Umbilical cord (tissue), 1 donor: ENCODE data around the gene LOC101059915.
"Not testable (repeated sequence)": the region's sequence is repeated elsewhere in the genome, so short reads cannot be mapped to it uniquely, and the experiment has no call there.

ENCODE experiments used
- DNase-seq: peaks from one replicate; pipeline ENCODE4 v3.0.0-alpha.2; 2015; ENCODE audit warnings: low spot score

LOC101059915 gene

DNA sequence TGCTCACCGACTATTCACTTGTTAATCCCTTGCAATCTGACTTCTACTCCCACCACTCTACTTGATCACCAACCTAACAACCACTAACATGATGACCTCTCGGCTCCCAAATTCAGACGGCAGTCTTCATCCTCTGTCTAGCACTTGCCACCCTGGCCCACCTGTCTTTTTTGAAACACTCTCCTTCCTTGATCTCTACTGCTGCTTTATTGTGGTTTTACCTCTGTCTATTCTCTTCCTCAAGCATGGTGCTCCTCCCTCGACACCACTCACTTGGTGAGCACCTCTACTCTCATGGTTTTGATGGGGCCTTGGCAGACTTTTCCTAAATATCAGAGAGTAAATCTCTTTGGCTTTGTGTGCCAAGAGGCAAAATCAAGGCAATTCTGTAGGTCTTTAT, 27.3 kb upstream of the LOC101059915 start:
- DNase-seq: no peak

DNA sequence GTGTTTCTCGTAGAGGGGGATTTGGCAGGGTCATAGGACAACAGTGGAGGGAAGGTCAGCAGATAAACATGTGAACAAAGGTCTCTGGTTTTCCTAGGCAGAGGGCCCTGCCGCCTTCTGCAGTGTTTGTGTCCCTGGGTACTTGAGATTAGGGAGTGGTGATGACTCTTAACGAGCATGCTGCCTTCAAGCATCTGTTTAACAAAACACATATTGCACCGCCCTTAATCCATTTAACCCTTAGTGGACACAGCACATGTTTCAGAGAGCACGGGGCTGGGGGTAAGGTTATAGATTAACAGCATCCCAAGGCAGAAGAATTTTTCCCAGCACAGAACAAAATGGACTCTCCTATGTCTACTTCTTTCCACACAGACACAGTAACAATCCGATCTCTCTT, 22.9 kb upstream of the LOC101059915 start:
- DNase-seq: not testable (repeated sequence)

DNA sequence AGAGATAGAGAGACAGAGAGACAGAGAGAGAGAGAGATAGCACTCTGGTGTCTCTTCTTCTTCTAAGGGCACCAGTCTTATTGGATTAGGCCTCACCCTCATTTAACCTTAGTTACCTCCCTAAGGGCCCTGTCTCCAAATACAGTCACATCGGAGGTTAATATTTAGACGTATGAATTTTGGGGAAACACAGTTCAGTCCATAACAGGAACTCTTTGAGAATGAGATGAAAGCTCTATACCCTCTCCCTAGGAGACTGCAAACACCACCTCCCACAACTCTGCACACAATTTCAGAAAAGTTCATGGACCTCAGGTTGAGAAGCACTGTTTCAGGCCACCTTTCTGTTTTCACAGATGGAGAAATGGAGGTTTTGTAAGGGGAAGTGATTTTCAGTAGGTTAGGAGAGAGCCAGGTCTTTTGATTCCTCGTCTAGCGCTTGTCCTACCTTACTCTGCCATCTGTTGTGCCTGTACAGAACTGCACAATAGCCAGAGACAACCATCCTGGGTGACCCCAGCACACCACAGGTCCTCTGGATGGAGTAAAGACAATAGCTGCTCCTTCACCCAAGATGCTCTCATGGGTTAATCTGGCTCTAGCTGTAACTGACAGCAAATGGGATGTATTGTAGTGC, 16.9 kb upstream of the LOC101059915 start:
- DNase-seq: no peak

DNA sequence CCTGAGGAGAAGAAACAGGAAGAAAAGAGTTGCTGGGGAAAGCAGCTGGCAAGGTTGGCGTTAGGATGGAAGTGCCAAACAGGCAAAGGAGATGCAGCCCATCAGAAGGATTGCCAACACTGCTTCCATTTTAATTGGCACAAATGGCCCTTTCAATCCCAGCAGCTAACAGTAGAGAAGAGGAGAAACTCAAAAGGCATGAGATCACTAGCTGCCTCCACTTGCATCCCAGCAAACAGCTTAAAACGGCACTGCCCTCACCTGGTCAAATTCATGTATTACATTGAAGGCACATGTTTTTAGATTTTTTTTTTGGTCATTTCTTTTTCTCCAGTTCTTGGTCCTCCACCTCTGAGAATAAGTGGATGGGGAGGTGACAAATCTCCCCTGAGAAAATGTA, 14.9 kb upstream of the LOC101059915 start:
- DNase-seq: peak; percentile 47

DNA sequence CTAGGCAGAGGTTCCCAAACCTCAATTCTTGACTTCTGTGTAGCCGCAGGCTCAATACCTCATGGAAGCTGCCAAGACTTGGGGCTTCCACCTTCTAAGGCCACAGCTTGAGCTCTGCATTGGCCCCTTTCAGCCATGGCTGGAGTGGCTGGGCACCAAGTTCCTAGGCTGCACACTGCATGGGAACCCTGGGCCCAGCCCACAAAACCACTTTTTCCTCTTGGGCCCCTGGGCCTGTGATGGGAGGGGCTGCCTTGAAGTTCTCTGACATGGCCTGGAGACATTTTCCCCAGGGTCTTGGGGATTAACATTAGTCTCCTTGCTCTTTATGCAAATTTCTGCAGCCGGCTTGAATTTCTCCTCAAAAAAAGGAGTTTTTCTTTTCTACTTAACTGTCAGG, 14.0 kb upstream of the LOC101059915 start:
- no peak for DNase-seq

DNA sequence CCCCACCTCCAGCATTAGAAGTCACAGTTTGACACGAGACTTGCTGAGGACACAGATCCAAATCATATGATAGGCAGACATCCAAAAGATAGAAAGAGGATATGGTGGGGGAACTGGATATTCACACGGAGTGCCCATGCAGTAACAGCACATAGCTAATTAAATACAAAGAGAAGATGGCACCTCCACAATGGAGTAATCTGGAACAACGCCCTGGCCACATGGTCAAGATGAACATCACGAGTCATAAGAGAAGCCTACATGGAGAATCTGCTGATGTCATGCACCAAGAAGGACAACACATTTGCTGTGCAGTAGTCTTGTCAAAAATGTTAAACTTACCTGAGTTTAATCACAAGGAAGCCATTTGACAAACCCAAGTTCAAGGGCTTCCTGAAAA, 10.1 kb upstream of the LOC101059915 start:
- no peak for DNase-seq

DNA sequence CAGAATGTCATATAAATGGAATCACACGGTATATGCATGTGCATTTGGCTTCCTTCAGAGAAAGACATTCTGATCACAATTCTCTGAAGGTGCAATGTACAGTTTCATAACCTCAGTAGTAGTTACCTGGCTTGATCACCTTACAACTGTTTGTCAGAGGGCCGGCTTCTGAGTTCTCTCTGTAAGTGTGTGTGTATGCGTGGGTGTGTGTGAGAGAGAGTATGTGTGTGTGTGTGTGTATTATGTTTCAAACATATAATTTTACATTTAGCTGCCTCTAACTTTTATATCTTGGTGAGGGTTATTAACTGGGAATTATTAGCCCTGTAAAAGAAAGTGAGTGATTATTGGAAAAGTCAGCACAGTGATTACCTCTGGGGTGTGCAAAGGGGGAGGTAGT, 8.0 kb upstream of the LOC101059915 start:
- DNase-seq: no peak

DNA sequence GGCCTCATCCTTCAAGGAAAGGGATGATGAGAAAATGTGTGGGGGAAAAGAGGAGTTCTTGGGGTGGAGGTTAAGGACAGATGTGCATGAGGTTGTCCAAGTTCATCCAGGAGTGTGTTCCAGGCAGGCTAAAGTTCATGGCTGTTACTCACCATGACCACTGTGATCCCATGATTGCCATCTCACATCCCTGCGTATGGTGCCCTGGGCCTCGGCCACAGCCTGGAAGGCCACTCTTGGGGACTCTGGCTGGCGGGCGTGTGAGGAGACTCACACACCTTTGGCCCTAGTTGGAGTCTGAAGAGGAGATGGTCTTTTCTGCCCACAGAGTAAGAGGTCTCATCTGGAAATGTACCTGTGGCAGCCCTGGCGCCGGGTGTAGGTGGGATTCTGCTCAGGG, 7.4 kb upstream of the LOC101059915 start:
- DNase-seq: no peak

DNA sequence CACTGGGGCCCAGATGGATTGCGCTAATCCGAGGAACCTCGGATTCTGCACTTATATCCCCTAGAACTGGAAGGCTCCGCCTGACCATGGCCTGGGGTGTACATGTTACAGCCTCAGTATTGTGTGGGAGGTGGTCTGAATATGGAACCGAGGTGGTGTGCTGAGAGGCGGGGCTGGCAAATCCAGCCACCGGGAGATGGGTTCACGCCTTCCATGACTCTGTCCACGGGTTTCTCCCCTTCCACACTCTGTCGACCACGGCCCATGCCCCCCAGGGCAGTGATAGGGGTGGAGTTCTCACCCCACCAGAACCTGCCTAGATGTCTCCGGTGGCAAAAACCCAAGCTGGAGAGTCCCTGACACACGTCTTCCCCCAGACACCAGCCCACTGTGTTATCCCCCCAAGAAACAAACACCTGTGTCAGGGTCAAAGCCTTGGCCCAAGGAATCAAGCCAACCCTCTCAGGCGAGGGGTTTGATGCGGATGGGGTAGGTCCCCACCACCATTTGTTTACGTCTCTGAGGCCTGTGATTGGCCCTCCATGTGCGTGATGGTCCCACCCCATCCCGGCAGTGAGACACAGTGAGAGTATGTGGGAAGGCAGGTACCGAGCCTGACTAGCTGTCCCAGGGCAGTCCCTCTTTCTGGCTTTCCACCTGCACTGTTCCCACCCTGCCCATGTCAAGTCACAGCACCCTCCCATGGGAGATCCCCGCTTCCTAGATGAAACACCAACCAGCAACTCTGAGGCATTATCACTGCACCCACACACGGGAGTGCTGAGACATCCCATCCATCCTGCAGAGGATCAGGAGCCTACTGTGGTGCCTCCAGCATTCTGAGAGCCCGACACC, 6.6 kb upstream of the LOC101059915 start:
- no peak for DNase-seq

DNA sequence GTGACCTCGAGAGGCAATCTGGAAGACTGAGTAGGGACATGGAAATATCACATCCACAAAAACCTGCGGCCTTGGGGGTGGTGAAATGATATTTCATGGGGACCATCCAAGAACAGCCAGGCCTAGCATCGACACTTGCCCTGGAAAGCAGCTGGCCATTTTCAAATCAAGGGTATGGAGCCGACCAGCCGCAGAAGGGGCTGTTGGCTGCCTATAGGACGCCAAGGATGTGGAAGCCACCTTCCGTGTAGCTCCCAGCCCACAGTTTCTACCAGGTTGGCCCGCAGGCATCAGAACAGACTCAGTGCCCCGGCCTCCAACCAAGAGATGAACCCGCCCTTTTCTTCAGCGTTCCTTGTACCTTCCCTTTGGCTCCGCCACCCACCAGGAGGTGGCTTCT, 5.4 kb upstream of the LOC101059915 start:
- no peak for DNase-seq

DNA sequence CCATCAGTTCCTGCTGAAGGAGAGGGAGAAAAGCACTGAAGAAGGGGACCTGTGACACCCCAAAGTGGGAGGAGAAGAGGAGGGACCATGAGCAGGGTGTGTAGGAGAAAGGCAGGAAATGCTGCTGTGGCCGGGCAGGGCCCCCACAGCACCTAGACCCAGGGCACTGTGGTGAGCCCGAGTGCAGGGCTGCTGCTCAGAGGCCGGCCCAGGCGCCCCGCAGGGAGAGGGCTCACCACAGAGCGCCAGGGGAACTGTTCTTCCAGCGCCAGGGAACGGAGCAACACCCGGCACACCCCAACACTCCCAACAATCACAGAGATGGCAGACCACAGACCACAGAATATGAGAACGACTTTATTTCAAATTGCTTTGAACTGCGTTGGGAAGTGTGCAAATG, 4.7 kb upstream of the LOC101059915 start:
- not testable (repeated sequence) for DNase-seq

DNA sequence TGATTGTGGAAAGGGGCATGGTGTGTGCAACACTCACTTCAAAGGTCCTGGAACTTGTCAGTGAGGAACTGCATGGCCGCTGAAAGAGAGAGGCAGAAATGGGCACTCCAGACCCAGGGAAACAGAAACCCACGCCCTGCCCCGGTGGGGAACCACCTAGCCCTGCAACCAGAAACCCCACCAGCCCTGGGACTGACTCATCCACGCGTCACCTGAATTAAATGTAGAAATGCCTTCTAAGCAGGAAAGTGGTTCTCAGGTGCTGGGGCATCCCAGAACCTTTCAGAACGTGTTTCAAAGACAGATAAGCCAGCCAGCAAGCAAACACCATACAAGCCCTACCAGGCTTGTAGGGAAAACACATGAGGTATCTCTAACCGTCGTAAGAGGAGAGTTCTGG, 4.1 kb upstream of the LOC101059915 start:
- not testable (repeated sequence) for DNase-seq

DNA sequence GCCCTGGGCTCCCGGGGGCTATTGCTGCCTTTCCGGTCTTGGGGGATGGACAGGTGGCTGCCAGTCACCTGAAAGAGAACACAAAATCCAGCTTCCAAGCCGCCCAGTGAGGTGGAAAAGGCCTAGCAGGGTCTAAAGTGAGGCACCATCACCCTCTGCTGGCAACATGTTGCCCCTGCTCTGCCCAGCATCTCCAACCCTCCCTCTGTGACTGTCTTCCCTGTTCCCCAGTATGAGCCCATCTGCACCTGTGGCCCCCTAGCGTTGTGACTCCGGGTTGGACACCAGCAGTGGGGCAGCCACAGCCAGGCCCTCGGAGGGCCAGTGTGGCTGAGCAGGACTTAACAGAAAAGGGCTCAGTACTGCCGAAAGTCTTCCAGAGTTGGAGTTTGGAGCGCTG, 3.1 kb upstream of the LOC101059915 start:
- not testable (repeated sequence) for DNase-seq

DNA sequence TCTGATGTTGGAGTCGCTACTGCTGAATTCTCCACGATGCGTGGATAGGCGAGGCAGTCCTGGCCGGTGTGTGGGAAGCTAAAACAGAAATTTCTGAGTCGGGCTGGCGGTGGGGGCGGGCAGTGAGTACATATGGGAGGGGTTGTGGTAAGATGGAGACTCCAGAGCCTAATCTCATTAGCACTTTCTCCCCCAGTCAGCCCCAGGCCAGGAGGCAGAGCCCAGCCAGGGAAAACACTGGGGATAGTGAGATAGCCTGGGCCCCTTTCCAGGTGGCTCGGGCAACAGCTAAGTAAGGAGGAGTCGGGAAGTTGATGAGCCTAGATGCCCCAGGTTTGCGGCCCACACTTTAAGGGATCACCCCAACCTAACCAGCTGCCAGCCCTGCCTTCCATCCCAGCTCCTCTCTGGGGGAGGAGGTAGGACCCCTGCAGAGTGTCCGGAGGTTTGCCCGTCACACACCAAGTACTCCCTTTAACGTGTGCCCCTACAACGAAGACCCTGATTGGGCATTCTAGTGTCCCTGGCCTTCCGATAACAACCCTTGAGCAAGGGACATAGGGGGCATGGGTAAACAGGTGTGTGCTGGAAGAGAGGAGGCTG, 2.4 kb upstream of the LOC101059915 start:
- DNase-seq: no peak

DNA sequence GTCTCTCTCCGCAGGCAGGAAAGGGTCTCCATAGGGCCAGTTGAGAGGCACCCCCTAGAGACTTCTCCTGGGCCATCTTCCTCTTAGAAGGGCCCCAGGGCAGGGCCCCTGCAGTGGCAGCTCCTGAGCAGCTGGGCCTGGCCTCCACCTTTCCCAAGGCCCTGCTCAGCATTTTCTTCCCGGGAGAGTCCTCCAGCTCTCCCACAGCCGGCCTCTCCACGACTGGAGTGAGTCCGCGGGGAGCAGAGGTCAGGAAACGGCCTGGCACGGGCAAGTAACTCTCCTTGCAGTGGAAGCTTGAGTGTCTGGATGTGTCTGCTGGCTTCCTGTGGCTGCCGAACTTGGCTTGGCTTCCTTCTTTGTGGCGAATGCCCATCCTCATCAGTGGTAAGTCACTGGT, 1.6 kb upstream of the LOC101059915 start:
- DNase-seq: no peak

DNA sequence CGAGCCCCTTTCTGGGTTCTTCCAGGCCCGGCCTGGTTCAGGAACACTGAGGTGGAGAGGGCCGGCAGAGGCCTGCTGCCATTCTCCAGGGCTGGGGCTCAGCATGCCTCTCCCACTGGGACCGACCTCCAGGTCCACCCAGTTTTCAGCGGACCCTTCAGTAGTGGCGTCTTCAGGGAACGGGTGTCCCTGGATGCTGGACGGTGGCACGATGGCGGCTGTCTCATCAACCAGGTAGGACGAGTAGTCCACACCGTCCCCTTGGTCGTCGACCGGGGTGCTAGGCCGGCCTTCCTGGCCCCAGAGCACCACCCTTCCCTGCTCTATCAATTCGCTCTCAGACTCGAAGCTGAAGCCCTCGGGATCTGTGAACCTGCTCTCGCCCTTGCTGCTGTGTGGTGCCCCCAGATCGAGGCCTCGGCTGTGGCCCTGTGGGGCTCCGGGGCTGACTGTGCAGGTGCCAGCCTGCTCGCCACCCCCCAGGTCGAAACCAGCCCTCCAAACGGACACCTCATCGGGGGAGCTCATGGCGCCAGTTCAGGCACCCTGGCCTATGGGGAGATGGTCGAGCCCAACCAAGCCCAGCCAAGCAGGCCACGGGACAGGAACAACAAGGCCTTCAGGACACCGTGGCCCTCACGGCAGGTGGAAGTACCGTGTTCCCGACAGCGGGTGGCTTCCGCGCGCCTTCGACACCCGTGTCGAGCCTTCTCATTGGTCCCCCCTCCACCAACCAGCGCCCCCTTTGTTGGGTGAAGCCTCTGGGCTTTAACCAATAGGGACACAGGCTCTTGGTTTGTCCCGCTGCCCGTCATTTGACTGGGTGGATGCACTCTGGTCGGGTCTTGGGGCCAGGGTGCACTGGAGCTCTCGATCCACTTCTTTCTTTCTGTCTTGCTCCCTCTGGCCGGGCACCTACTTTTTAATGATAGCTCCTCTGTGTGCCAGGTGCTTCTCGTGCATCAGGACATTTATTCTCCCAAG, 814 bp upstream of the LOC101059915 start:
- DNase-seq: no peak

DNA sequence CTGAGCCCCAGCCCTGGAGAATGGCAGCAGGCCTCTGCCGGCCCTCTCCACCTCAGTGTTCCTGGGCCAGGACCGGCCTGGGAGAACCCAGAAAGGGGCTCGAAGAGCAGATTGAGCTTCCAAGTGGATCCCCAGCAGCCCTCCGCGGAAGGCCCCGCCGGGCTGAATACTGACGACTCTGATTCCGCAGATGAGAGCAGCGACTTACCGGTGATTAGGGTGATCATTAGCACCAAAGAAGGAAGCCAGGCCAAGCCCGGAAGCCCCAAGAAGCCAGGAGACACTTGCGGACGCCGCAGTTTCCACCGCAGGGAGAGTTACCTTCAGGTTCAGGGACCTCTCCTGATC, 876 bp downstream of the LOC101059915 start:
- DNase-seq: no peak

DNA sequence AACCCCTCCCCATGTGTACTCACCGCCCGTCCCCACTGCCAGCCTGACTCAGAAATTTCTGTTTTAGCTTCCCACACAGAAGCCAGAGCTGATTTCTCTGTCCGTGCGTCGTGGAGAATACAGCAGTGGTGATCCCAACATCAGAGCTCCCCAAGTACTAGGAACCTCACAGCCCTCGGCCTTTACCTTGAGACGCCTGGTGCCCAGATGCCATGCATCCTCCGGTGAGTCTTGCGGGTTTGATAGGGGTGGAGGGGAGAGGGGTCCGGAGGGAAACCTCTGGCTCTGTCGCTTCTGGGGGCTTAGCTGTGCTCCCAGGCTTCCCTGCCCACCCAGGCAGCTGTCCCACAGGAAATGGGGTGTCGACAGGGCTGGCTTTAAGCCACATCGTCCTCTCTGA, 2.1 kb downstream of the LOC101059915 start:
- no peak for DNase-seq

DNA sequence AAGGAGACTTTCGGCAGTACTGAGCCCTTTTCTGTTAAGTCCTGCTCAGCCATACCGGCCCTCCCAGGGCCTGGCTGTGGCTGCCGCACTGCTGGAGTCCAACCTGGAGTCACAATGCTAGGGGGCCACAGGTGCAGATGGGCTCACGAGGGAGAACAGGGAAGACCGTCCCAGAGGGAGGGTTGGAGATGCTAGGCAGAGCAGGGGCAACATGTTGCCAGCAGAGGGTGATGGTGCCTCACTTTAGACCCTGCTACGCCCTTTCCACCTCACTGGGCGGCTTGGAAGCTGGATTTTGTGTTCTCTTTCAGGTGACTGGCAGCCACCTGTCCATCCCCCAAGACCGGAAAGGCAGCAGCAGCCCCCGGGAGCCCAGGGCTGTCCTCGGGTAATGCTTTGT, 2.6 kb downstream of the LOC101059915 start:
- DNase-seq: not testable (repeated sequence)

DNA sequence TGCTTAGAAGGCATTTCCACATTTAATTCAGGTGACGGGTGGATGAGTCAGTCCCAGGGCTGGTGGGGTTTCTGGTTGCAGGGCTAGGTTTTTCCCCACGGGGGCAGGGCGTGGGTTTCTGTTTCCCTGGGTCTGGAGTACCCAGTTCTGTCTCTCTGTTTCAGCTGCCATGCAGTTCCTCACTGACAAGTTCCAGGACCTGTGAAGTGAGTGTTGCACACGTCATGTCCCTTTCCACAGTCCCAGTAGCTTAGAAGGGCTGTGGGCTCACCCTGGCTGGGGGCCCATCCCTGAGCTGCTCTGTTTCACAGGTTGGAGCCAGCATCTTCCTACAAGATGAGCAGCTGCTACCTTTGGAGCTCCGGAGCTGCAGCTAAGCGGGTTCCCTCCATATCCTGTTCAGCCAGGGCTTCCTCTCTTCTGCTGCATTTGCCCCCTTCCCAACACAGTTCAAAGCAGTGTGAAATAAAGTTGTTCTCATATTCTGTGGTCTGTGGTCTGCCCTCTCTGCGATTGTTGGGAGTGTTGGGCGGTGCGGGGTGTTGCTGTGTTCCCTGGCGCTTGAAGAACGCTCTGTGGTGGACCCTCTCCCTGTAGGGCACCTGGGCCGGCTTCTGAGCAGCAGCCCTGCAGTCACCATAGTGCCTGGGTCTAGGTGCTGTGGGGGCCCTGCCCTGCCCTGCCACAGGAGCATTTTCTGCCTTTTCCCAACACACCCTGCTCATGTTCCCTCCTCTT, 3.9 kb downstream of the LOC101059915 start:
- no peak for DNase-seq

DNA sequence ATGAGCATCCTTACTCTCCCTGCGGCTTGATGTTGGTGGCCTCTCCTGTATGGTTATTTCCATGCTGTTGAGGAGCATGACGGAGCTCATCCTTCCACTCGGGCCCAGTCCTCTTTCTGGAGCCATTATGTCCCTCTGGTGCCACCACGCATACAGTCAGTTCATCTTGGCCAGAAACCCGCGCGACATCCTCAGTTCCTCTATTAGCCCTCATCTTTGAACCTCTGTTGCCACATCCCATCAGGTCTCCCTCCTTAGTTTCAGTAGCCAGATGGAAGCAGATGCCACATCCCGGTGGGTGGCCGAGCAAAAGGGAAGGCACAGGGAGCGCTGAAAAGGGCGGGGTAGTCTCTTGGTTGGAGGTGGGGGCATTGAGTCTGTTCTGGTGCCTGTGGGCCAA, 4.6 kb downstream of the LOC101059915 start:
- DNase-seq: no peak
